ENCODE results near the gene TP73.

TP73 gene

DNA sequence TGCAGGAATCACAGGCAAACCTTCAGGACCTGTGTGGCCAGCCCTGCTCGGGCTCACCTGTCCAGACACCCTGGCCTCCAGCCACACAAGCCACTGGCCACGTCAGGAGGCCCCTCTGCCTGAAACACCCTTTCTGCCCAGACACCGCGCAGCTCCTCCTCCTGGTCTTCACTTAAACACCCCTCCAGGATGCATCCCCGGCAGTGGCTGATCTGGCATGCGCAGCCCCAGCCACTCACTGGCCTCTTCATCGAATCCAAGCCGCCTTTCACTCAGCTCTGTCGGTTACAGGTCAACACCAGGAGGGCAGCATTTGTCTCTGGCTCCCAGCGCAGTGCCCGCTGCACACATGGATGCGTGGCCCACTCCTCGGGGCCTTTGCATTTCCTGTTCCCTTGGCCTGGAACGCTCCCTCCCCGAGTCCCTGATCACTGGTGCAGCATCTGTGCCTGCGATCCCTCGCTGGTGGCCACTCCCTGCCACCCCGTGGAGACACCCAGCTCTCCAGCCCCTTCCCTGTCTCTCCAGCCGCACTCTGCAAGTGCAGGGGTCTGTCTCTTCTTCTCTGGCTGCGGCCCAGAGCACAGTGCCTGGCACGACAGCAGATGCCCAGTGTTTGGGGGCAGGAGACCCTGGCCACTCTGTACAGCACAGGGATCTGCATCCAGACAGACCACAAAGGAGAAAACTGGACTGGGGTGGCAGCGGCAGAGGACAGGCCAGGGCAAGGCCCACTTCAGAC lies 18.1 kb upstream of the TP73 start:
- no peak for DNase-seq (ENCODE audit: low read depth in 3 of 3)

DNA sequence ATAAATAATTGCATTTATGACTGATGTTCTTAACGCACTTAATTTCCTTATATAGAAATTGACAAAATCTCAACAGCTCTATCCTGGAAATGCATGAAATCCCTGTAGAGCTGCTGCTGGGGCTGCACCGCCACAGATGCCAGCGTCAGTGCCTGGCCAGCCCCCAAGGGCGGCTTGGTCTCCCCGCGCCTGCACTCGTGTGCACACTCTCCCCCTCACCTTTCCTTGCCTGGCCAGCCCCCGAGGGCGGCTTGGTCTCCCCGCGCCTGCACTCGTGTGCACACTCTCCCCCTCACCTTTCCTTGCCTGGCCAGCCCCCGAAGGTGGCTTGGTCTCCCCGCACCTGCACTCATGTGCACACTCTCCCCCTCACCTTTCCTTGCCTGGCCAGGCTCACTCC lies 16.2 kb upstream of the TP73 start:
- no peak for DNase-seq (ENCODE audit: low read depth in 3 of 3)

DNA sequence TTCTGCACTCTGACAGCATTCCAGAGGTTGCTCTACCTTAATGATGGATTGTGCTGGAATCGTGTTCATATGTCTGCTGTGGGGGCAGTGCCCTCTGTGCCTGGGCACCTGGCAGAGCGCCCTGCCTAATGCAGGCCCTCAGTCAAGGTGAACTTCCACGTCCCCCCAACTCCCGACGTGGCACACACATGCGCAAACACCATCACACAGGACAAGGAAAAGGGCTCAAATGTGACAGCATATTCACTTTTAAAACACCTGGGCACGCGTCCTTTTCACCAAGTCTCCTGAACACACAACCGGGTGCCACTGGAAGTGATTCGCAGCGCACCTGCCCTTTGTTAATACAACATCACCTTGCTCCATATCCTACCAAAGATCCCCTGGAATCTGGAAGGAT lies 15.8 kb upstream of the TP73 start:
- no peak for DNase-seq (ENCODE audit: low read depth in 3 of 3)

DNA sequence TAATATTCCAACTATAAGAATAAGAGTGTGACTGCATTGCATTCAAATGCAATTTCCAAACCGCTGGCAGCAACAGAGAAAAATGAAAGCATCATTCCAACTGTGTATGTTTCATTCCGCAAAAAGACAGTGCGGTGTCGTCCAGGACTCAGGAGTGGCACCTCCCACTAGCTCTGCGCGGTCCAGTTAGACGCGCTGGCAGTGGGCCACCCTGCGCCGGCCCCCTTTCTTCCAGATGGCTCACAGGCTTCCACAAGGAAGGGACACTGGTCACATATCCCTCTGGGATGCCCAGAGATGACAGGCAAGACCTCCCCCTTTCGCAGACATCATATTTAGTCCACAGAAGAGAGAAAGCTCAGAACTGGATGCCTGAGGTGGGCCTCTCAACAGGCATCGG lies 14.3 kb upstream of the TP73 start:
- no peak for DNase-seq (ENCODE audit: low read depth in 3 of 3)

DNA sequence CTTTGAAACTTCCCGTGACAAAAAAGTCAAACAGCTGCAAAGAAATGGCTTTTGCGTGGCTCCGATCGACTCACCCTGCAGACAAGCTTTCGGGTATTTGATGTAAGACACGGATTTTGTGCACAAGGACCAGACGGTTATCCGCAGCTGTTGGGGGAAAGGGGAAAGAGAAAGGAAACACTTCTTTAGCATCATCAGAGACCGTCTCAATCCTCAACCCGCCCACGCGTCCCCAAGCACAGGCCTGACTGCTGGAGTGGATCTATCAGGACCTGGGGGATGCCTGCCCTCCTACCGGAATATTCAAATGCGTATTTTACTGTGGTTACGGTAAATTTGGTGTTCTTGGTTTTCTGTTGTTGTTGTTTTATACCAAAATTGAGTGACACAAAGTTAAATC lies 13.6 kb upstream of the TP73 start:
- DNase-seq (ENCODE audit: low read depth in 3 of 3): no peak

DNA sequence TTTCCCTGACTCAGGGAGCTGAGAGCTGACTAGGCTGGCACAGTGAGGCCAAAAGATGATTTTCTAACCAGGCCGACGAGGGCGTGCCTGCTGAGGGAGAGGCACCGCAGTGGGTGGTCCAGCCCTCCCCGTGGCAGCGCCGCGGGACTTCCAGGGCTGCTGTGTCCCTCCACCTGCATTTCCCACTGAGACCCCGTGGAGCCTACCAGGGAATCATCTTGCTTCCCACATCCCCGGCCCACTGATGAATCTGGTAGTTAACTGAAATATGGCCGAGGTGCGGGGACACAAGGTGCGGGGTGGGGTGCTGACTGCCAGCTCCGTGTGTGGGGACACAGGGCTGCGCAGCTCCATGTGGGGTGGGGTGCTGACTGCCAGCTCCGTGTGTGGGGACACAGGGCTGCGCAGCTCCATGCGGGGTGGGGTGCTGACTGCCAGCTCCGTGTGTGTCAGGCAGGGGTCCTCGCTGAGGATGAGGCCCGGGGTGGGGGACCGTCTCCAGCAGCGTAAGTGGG lies 12.9 kb upstream of the TP73 start:
- DNase-seq (ENCODE audit: low read depth in 3 of 3): no peak

DNA sequence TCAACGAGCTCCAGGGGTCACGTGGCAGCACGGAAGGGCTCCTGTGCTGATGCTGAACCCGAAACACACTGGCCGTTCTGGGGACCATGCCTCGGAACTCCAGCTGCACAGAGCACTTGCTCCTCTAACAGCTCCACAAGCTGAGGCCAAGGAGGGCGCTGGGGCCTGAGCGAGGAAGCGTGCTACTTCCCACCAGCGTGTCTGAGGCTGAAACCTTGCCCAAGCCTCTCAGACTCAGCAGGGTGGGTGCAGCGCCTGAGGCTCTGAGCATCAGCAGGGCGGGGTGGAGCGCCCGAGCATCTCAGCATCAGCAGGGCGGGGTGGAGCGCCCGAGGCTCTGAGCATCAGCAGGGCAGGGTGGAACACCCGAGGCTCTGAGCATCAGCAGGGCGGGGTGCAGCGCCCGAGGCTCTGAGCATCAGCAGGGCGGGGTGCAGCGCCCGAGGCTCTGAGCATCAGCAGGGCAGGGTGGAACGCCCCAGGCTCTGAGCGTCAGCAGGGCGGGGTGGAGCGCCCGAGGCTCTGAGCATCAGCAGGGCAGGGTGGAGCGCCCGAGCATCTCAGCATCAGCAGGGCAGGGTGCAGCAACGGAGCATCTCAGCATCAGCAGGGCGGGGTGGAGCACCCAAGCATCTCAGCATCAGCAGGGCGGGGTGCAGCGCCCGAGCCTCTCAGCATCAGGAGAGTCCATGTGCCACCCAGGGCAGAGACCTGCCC lies 12.0 kb upstream of the TP73 start:
- no peak for DNase-seq (ENCODE audit: low read depth in 3 of 3)

DNA sequence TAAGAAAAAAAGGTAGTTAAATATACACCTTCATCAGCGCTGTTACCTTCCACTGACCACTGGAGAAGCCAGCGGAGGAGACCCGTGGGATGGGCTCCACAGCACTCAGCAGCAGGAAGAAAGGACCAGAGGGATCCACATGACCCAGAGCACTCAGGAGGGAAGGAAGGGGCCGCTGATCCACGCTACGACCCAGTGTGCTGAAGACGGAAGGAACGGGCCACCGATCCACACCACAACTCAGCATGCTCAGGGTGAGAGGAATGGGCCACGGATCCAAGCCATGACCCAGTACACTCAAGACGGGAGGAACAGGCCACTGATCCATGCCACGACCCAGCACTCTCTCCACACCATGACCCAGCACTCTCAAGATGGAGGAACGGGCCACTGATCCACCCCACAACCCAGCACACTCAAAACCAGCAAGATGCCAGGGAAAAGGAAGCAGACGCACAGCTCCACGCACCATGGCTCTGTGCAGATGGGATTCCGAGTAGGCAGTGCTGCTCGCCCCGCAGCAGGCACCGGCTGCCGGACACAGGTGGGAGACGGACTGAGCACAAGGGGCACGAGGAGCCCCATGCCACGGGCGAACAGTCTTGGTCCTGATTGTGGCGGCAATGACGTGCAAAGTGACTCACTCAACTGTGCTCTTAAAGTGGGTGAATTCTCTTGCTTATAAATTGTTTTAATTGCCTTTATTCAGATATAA lies 11.1 kb upstream of the TP73 start:
- no peak for DNase-seq (ENCODE audit: low read depth in 3 of 3)

DNA sequence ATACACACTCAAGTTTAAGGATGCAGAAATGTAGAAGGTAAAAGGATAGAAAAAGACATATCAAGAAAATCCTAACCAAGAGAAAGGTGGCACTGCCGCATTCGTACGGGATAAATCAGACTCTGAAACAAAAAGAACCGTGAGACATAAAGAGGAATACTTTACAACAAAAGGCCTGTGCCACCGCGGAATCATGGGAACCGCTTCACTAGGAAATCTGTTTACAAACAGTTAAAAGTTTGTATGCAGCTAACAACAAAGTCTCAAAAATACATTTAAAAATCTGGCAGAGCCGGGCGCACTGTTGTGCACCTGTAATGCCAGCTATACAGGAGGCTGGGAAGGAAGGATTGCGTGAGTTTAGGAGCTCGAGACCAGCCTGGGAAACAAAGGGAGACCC lies 10.5 kb upstream of the TP73 start:
- no peak for DNase-seq (ENCODE audit: low read depth in 3 of 3)

DNA sequence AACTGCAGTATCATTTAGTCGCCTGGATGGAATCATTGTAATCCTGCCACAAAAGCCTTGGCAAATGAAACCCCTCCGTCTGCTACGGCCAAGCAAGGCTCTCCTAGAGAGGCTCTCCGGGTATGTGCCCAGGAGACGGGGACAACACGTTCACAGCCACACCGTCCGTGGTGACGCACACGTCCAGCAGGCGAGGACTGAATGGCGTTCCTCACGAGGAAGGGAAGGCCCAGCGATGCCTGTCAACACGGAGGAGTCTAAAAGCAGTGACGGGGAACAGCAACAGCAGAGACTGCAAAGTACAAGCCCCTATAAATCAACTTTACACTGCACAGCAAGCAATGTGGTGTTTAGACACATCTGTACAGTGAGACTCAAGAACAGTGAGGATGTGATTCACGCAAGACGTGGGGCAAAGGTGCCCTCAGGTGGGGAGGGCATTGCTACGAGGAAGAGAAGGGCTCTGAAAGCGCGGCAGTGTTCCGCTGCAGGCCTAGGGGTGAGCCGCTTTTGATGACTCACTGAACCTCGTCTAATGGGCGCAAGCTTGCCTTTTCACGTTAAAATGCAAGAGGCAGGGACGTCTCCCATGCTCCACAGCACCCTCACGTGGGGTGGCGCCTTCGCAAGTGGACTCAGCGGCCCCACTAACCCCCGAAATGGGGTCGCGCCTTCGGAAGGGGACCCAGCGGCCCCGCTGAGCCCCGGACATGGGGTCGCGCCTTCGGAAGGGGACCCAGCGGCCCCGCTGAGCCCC lies 9.2 kb upstream of the TP73 start:
- no peak for DNase-seq (ENCODE audit: low read depth in 3 of 3)

DNA sequence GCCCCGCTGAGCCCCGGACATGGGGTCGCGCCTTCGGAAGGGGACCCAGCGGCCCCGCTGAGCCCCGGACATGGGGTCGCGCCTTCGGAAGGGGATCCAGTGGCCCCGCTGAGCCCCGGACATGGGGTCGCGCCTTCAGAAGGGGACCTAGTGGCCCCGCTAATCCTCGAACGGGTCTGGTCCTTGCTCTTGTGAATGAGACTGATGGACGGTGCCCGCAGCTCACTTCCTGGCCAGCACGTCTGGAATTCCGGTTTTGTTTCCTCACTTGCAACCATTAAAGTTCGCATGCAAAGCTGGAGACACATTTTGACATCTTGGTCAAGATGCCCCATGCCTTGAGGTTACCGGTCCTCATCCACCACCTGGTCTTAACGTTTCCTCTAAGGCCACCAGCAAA lies 8.0 kb upstream of the TP73 start:
- DNase-seq (ENCODE audit: low read depth in 3 of 3): no peak

DNA sequence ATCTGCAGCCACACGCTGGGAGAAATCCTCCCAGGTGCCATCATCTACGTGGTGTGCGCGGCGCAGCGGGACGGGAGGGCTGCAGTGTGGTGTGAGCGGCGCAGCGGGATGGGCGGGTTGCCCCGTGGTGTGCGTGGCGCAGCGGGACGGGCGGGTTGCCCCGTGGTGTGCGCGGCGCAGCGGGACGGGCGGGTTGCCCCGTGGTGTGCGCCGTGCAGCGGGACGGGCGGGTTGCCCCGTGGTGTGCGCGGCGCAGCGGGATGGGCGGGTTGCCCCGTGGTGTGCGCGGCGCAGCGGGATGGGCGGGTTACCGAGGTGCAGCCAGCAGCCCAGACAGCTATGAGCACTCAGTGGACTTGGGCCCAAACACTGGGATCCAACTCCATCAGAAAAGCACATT lies 7.1 kb upstream of the TP73 start:
- no peak for DNase-seq (ENCODE audit: low read depth in 3 of 3)

DNA sequence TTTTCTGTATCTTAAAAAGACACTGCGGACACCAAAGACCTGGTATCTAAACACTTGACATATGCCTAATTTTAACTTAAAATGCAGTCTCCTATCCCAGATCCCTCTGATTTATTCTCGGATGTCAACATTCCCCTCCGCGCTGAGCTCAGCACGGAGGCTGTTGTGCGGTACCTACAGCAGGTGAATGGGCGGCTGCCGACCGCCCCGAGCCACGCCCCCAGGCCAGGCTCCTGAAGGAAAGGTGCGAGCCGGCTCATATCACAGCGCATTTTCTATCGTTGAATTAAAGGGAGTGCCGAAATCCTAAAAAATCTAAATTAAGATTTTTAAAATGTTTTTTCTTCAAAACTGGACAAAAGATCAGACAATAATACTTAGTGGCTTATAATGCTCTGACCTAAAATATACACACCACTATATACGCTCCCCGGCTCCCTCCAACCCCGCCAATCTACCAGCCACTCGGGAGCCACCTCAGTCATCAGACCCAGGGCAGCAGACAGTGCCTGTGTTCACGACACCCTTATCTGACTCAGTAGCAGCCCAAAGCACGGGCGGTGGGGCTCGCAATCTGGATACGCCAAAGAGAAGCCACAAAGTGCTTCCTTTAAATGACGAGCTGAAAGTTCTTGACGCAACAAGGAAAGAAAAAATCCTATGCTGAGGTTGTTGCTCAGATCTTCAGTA lies 6.5 kb upstream of the TP73 start:
- no peak for DNase-seq (ENCODE audit: low read depth in 3 of 3)

DNA sequence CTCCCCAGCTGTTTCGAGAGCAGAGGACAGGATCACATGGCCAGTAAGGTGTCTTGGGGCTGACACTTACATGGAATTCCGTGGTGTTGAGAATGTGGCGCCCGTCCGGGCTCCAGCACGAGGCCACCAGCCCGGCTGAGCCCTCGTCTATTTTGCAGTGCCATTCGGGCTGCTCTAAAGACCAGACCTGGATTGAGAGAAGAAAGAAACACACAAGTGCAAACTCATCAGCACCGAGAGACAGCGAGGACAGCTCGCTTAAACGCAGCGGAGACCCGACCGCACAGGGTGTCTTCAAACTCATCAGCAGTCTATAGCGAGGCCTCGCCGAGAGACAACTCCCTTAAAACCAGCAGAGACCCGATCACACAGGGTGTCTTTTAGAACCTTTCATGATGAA lies 5.7 kb upstream of the TP73 start:
- DNase-seq (ENCODE audit: low read depth in 3 of 3): no peak

DNA sequence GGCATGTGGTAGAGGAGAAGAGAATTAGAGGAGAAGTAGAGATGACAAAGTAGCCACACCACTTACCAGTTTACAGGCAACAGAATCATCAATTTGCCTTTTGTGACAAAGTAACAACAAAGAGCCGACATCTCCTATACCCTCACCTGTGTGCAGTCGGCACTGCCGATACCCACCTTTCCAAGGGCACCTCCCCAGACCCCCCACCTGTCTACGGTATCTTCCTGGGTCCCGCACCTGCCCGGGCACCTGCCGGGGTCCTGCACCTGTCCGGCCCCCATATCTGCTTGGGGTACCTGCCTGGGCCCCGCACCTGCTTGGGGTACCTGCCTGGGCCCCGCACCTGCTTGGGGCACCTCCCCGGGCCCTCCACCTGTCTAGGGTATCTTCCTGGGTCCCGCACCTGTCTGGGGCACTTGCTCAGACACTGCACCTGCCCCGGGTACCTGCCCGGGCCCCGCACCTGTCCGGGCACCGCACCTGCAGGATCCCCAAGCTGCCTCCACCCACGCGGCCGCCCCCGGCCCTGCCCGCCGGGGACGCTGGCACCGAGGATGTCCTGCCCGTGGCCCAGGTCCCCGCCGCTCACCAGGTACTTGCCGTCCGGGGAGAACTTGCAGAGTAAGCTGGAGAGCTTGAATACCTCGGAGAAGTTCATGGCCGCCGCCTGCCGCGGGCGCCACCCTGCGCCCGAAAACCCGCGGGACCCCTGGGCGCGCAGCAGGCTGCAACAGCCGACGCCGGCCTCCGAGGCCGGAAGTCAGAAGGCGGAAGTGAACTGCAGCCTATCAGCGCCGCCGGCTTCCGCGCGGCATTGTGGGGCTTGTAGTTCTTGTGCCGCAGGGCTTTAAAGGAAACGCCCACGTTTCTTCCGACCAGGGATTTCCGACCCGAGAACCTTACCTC lies 2.7 kb upstream of the TP73 start, which contains the start of gene WRAP73:
TSS of gene WRAP73 (minus strand) at position 762 of the 906 bp plus-strand sequence. CDS start at position 658, 104 bp downstream.
- peak; percentile 68 to 85 (median 85) for DNase-seq (ENCODE audit: low read depth in 3 of 3)

DNA sequence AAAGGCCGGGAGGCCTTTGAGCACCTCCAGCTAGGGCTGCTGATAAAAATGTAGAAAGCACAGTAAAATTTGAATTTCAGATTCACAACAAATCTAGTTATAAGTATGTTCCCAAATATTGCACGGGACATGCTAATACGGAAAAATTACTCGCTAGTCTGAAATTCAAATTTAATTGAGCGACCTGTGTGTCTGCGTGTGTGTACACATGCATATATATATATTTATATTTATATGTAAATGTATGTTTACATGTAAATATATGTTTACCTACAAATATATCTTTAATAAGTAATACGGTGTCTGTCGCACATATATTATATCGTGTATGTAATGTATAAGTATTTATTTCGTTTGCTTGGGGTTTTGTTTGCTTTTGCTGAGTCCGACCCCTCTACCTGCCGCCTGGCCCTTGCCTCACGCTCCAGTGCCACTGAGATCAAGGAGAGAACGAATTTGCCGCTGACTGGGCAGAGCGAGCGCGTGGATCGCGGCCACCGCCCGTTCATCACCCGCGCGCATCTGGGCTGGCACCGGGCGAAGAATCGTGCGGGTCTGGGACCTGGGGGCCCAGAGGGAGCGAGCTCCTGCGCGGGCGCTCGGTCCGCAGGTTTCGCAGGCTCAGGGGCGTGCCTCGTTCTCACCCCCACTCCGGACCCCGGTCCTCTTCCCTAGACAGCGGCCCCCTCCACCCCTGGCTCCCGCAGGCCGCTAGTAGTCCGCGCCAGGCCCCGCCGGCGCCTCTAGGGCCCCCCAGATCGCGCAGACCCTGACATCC lies 1.9 kb upstream of the TP73 start:
- DNase-seq (ENCODE audit: low read depth in 3 of 3): peak in 1 of 3 experiments; percentile 8

DNA sequence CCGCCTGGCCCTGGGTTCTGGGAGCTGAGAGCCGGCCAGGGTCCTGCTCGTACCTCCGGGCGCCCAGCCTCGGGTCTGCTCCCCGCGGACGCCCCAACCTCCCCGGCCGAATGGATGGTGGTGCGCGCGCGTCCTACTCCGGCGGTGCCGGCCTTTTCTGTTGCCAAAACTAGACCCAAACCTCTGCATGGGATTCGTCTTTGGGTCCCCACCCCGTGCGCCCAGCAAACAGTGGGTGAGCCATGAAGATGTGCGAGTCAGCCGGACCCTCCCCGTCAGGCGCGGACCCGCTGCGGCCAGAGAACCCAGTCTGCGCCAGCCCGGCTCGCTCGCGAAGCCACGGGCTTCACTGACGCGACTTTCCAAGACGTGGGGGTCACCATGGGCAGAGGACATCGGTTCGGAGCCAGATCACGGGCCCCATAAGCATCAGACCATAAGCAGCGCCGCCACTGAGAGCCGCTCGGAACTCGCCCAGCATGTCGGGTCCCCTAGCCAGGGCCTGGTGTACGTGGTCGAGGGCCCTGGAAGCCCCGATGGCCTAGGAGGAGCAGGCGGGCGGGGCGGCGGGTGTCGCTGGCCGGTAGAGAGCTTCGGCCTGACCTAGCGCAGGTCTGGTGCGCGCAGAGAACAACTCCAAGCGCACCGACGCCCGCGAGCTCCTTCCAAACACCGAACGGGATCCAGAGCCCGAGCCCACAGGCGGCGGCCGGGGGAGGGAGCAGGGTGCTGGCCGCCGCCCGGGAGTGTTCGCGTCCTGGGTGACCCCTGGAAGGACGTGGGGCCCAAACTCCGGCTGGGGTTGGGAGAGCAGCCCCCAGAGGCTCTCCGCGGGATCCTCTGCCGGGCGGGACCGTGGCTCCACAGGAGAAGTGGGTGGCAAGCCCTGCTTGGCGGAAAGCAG lies 1.0 kb upstream of the TP73 start:
- peak in 1 of 3 experiments; percentile 12 for DNase-seq (ENCODE audit: low read depth in 3 of 3)

DNA sequence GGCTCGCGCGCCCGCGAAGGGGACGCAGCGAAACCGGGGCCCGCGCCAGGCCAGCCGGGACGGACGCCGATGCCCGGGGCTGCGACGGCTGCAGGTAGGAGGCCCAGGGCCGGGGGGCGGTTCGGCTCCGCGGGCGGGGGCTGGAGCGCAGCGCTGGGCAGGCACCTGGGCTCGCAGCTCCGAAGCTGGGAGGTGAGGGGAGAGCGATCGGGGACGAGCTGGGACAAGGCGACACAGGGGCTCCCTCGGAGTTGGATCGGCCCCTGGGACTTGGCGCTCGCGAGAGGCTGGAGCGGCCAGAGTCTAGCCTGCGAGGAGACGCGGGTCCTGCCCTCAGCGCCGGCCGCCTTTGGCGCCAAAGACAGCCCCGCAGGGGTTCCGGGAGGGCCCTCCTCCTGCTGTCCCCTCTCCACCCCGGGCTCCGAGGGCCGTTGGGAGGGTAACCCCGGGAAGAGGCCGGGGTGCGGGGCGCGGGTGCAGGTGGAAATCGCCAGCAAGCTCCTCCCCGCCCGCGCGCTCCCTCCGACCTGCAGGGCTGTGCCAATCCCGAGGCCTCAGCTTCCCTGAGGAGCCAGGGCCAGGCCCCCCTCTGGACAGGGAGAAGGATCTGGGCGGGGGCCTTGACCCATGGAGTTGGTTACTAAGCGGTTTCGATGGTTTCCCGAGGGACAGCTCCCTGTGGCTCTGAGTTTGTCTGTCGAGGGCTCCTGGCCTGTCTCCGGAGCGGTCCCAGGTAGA lies 401 bp downstream of the TP73 start:
- DNase-seq (ENCODE audit: low read depth in 3 of 3): no peak
